Mesendoderm (in vitro differentiated cells): ENCODE measurements around the gene CCDC175.

ENCODE experiments used
- DNase-seq: peaks from one replicate; pipeline ENCODE4 v3.0.0; 2013
- H2AK5ac ChIP-seq: 2 replicates; pipeline ENCODE4 v1.6.1; 2013; ENCODE audit warnings: low read length, inconsistent platforms
- H2BK120ac ChIP-seq: 2 replicates; pipeline ENCODE4 v1.6.1; 2013; ENCODE audit warnings: low read depth, mild to moderate bottlenecking, low read length, moderate library complexity, mixed read lengths
- H2BK15ac ChIP-seq: replicated peaks from 2 replicates; pipeline ENCODE4 v1.6.1; 2013; ENCODE audit warnings: low read depth, mild to moderate bottlenecking, moderate library complexity
- H2BK5ac ChIP-seq: 2 replicates; pipeline ENCODE4 v1.6.1; 2013; ENCODE audit warnings: low read length, inconsistent platforms
- H3K18ac ChIP-seq: 2 replicates; pipeline ENCODE4 v1.6.1; 2013; ENCODE audit warnings: mild to moderate bottlenecking, low read length, mixed read lengths
- H3K23ac ChIP-seq: one replicate; pipeline ENCODE4 v1.6.1; 2013; ENCODE audit warnings: low read length
- H3K27ac ChIP-seq: 2 replicates; pipeline ENCODE4 v1.5.1; 2013; ENCODE audit warnings: low read depth, mild to moderate bottlenecking, inconsistent platforms, low read length, moderate library complexity
- H3K27me3 ChIP-seq: 2 replicates; pipeline ENCODE4 v1.6.1; 2013; ENCODE audit warnings: low read length, control low read depth, mild to moderate bottlenecking, inconsistent platforms; ENCODE audit not compliant: insufficient read depth, poor library complexity
- H3K36me3 ChIP-seq: 2 replicates; pipeline ENCODE4 v1.6.1; 2013; ENCODE audit warnings: low read length, inconsistent platforms; ENCODE audit not compliant: control insufficient read depth, insufficient read depth
- H3K4ac ChIP-seq: one replicate; pipeline ENCODE4 v1.6.1; 2013; ENCODE audit warnings: low read depth, mild to moderate bottlenecking, low read length, moderate library complexity
- H3K4me1 ChIP-seq: 2 replicates; pipeline ENCODE4 v1.6.1; 2013; ENCODE audit warnings: low read depth, low read length, inconsistent platforms; ENCODE audit not compliant: control insufficient read depth
- H3K4me2 ChIP-seq: 2 replicates; pipeline ENCODE4 v1.6.1; 2013; ENCODE audit warnings: low read length
- H3K4me3 ChIP-seq: 2 replicates; pipeline ENCODE4 v1.5.1; 2013; ENCODE audit warnings: mild to moderate bottlenecking, low read length
- H3K56ac ChIP-seq: one replicate; pipeline ENCODE4 v1.6.1; 2013; ENCODE audit warnings: low read length
- H3K79me1 ChIP-seq: 2 replicates; pipeline ENCODE4 v1.6.1; 2013; ENCODE audit warnings: low read length, inconsistent platforms
- H3K79me2 ChIP-seq: 2 replicates; pipeline ENCODE4 v1.6.1; 2013; ENCODE audit warnings: mild to moderate bottlenecking, low read length; ENCODE audit not compliant: control insufficient read depth, insufficient read depth
- H3K9ac ChIP-seq: 2 replicates; pipeline ENCODE4 v1.6.1; 2013; ENCODE audit warnings: low read length, inconsistent platforms
- H4K5ac ChIP-seq: one replicate; pipeline ENCODE4 v1.6.1; 2013; ENCODE audit warnings: low read length
- H4K8ac ChIP-seq: one replicate; pipeline ENCODE4 v1.6.1; 2013; ENCODE audit warnings: low read depth, mild to moderate bottlenecking, control low read depth, low read length, moderate library complexity
- WGBS: extraction: QIAGEN DNeasy Blood & Tissue Kit; methylation state at CpG from one replicate; pipeline ENCODE4 v1.1.7; 2013; ENCODE audit warnings: low lambda C conversion rate, missing lambda C conversion rate; ENCODE audit not compliant: insufficient coverage; ENCODE audit errors: extremely low coverage; 5-methylcytosine and 5-hydroxymethylcytosine counted together

Gene CCDC175

DNA sequence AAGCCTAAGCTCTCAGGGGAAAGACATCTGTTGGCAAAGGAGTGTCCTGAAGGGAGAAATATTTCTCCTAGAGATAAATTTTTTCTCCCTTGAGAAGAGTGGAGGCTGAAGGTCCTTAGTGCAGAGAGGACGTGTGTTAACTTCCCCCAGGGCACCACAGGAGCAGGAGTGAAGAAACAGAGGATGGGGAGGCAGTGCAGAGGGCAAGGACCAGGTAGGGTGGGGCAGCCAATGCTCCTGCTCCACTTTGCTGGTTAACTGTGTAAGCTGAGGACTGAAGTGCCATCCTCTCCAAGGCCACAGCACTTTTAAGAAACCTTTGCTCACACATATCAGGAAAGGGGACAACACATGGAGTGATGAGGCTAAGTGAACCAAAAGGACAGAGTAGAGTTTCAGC is 96.4 kb downstream of the CCDC175 start:
- H3K4me2 ChIP-seq = no peak overlapping the region
- no peak overlapping the region for H3K4me3 ChIP-seq
- no CpG with 5 or more reads among the region's 1 CpG for whole genome bisulfite sequencing
- H2BK120ac ChIP-seq = no peak overlapping the region
- H3K9ac ChIP-seq = no peak overlapping the region
- H3K79me2 ChIP-seq = peaks cover 21% of the 10 kb centered on the region
- H2BK15ac ChIP-seq = no peak overlapping the region
- H3K23ac ChIP-seq = no peak overlapping the region
- no peak overlapping the region for H2BK5ac ChIP-seq
- peaks cover 13% of the 10 kb centered on the region for H3K79me1 ChIP-seq
- H3K36me3 ChIP-seq = no peaks in the 10 kb centered on the region
- no peak for DNase-seq
- H3K4me1 ChIP-seq = peaks cover 7% of the 10 kb centered on the region
- no peak overlapping the region for H4K5ac ChIP-seq
- no peak overlapping the region for H2AK5ac ChIP-seq
- H3K56ac ChIP-seq = no peak overlapping the region
- H3K27ac ChIP-seq = no peak overlapping the region
- H3K4ac ChIP-seq = no peak overlapping the region
- no peak overlapping the region for H3K18ac ChIP-seq
- H3K27me3 ChIP-seq = no peaks in the 10 kb centered on the region
- no peak overlapping the region for H4K8ac ChIP-seq

DNA sequence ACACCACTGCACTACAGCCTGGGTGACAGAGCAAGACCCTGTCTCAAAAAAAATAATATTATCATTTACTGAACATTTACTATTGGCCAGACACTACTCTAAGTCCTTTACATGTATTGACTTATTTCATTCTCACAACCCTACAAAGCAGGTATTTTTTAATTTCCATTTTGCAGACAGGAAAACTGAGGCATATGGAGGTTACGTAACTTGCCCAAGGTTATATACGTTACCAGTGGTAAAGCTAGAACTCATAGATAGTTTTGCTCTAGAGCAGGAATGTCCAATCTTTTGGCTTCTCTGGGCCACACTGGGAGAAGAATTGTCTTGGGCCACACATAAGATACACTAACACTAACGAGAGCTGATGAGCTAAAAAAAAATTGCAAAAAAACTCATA is 98.1 kb downstream of the CCDC175 start:
- no CpG with 5 or more reads among the region's 3 CpGs for WGBS
- DNase-seq = no peak
- H3K27ac ChIP-seq = no peak overlapping the region
- H4K5ac ChIP-seq = no peak overlapping the region
- no peak overlapping the region for H2AK5ac ChIP-seq
- no peak overlapping the region for H3K4me3 ChIP-seq
- H3K4me2 ChIP-seq = no peak overlapping the region
- no peak overlapping the region for H3K56ac ChIP-seq
- no peak overlapping the region for H3K18ac ChIP-seq
- H3K27me3 ChIP-seq = no peaks in the 10 kb centered on the region
- peaks cover 16% of the 10 kb centered on the region for H3K79me2 ChIP-seq
- peaks cover 2% of the 10 kb centered on the region for H3K36me3 ChIP-seq
- no peak overlapping the region for H4K8ac ChIP-seq
- H3K79me1 ChIP-seq = peaks cover 11% of the 10 kb centered on the region
- H3K23ac ChIP-seq = no peak overlapping the region
- H3K9ac ChIP-seq = no peak overlapping the region
- H2BK120ac ChIP-seq = no peak overlapping the region
- H3K4ac ChIP-seq = no peak overlapping the region
- H2BK15ac ChIP-seq = no peak overlapping the region
- no peak overlapping the region for H2BK5ac ChIP-seq
- H3K4me1 ChIP-seq = peaks cover 7% of the 10 kb centered on the region

- Histone ChIP-seq H3K4me1 (no peaks in the 10 kb centered on the region), H2AK5ac (no peak overlapping the region), H4K8ac (no peak overlapping the region), H3K27me3 (no peaks in the 10 kb centered on the region), H3K79me2 (peaks cover 2% of the 10 kb centered on the region), H3K4ac (no peak overlapping the region), H2BK5ac (no peak overlapping the region), H3K36me3 (peaks cover 2% of the 10 kb centered on the region), H3K4me3 (no peak overlapping the region), H3K56ac (no peak overlapping the region), H4K5ac (no peak overlapping the region), H3K4me2 (no peak overlapping the region), H2BK15ac (no peak overlapping the region), H3K18ac (no peak overlapping the region), H3K27ac (no peak overlapping the region), H3K79me1 (peaks cover 2% of the 10 kb centered on the region), H3K23ac (no peak overlapping the region), H3K9ac (no peak overlapping the region), H2BK120ac (no peak overlapping the region)
- WGBS = no CpG with 5 or more reads among the region's 1 CpG
- DNase-seq = no peak
Observed at GRCh38 chr14:59475709-59476108, 100.9 kb downstream of the CCDC175 start.

DNA sequence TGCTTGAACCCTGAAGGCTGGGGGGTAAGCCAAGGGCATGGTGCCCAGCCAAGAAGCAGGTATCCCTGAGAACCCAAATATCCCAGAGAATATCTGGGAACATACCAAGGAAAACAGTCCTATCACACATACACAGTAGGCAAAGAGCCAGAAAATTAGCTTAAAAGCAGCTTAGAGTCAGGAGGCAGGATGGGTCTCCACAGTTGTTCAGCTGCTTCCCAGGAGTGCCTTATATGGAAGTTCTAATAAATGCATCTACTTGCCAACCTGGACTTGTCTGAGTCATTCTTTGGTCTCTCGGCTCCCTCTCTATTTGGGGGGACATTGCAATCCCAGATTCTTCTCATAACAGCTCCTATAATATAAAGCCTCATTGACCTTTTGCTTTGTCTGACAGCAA is 102.4 kb downstream of the CCDC175 start:
- Histone ChIP-seq H3K4ac (no peak overlapping the region), H3K4me2 (no peak overlapping the region), H4K5ac (no peak overlapping the region), H3K36me3 (peaks cover 2% of the 10 kb centered on the region), H3K18ac (no peak overlapping the region), H3K79me2 (no peaks in the 10 kb centered on the region), H3K4me1 (no peaks in the 10 kb centered on the region), H3K27me3 (no peaks in the 10 kb centered on the region), H3K4me3 (no peak overlapping the region), H3K56ac (no peak overlapping the region), H2BK15ac (no peak overlapping the region), H4K8ac (no peak overlapping the region), H2BK120ac (no peak overlapping the region), H3K79me1 (peaks cover 2% of the 10 kb centered on the region), H2BK5ac (no peak overlapping the region), H3K9ac (no peak overlapping the region), H3K23ac (no peak overlapping the region), H3K27ac (no peak overlapping the region), H2AK5ac (no peak overlapping the region)
- no CpG with 5 or more reads among the region's 1 CpG for WGBS
- DNase-seq = no peak

DNA sequence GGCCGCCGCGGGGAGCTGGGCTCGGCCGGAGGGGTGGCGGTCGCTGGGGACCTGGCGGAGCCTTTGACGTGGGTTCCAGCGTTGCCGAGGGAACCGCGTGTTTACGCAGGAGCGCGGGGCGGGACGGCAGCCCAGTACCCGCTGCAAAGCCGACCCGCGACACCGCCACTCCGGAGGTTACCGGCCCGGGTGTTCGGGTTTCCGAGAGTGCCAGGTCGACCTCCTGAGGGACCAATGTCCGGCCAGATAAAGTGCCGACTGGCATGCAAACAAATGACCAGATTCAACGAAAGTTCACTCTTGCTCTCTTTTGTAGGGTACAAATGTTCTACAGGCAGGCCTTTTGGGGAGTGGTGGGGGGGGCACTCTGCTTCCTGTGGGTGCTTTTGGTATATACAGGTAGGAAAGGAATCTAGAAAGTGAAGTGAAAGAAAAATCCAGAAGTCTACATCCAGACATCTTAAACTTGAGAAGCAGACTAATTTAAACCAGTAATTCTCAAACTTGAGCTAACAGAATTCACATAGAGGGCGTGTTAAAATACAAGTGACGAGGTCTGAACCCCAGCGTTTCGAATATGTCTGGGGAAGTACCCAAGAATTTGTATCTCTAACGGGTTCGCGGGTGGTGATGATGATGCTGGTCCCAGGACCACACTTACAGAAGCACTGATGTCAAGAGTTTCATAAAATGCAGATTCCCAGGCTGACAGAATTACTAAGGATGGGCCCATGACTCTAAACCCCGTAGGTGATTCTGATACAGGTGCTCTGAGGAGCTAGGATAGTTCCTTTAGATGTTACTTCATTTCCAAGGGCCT is 111.1 kb downstream of the CCDC175 start, which contains the start of gene GPR135:
TSS of gene GPR135 (minus strand) at position 65 of the 820 bp plus-strand sequence. CDS start 154 bp downstream, outside the sequence.
- WGBS = no CpG with 5 or more reads among the region's 40 CpGs
- Histone ChIP-seq H3K79me2 (no peaks in the 10 kb centered on the region), H3K23ac (no peak within 1 kb of the TSS), H2AK5ac (no peak within 1 kb of the TSS), H3K4me1 (no peaks in the 10 kb centered on the region), H3K56ac (peak within 1 kb of the TSS; percentile 73), H3K79me1 (no peaks in the 10 kb centered on the region), H3K4me2 (peak within 1 kb of the TSS; percentile 89), H4K8ac (no peak within 1 kb of the TSS), H2BK120ac (no peak within 1 kb of the TSS), H3K4me3 (peak within 1 kb of the TSS; percentile 48), H3K27ac (no peak within 1 kb of the TSS), H3K36me3 (no peaks in the 10 kb centered on the region), H3K4ac (no peak within 1 kb of the TSS), H2BK15ac (no peak within 1 kb of the TSS), H3K27me3 (peaks cover 2% of the 10 kb centered on the region), H3K18ac (no peak within 1 kb of the TSS), H3K9ac (peak within 1 kb of the TSS; percentile 72), H4K5ac (no peak within 1 kb of the TSS), H2BK5ac (no peak within 1 kb of the TSS)
- DNase-seq = no peak
